ENCODE data around the gene CRABP1.
"Not testable (repeated sequence)": the region's sequence is repeated elsewhere in the genome, so short reads cannot be mapped to it uniquely, and the experiment has no call there.

Gene CRABP1

GRCh38 chr15:78363381-78363734 is 23.2 kb downstream of the CRABP1 start:
- intact Hi-C loops (cut with DNase I): no loop called here
- DNase-seq: peak in 1 of 42 donors; percentile 19

- peak; percentile 44 to 91 (median 80) for DNase-seq
- intact Hi-C loops (cut with DNase I): no loop called here
These were observed 24.1 kb downstream of the CRABP1 start for GRCh38 chr15:78364233-78364632.

- DNase-seq: peak in 4 of 42 donors; percentile 10 to 38 (median 22)
- intact Hi-C loops (cut with DNase I): no loop called here
These were observed 25.8 kb downstream of the CRABP1 start for GRCh38 chr15:78365917-78366316.

GRCh38 chr15:78366342-78366741 is 26.2 kb downstream of the CRABP1 start:
- intact Hi-C loops (cut with DNase I): no loop called here

GRCh38 chr15:78368651-78369050 is 28.5 kb downstream of the CRABP1 start:
- intact Hi-C loops (cut with DNase I): no loop called here
- peak in 27 of 42 donors; percentile 13 to 60 (median 41) for DNase-seq

More at GRCh38 chr15:78366342-78366741, 26.2 kb downstream of the CRABP1 start:
- peak in 1 of 42 donors; percentile 13 for DNase-seq

GRCh38 chr15:78369161-78369560 is 29.0 kb downstream of the CRABP1 start:
- intact Hi-C loops (cut with DNase I): no loop called here
- DNase-seq: peak in 14 of 42 donors; percentile 10 to 59 (median 30)

- DNase-seq: peak in 1 of 42 donors; percentile 4
- intact Hi-C loops (cut with DNase I): no loop called here
These were observed 29.9 kb downstream of the CRABP1 start for GRCh38 chr15:78370013-78370412.

- intact Hi-C loops (cut with DNase I): no loop called here
- peak in 1 of 42 donors; percentile 31 for DNase-seq
These were observed 32.7 kb downstream of the CRABP1 start for GRCh38 chr15:78372880-78373279.

GRCh38 chr15:78374436-78375393 is 34.6 kb downstream of the CRABP1 start:
- peak in 2 of 42 donors; percentile 10 to 19 for DNase-seq
- intact Hi-C loops (cut with DNase I): no loop called here

- intact Hi-C loops (cut with DNase I); DNase-seq: not testable (repeated sequence)
These were observed 40.0 kb downstream of the CRABP1 start for GRCh38 chr15:78380143-78380542.

GRCh38 chr15:78382114-78382880 is 42.1 kb downstream of the CRABP1 start:
- DNase-seq: peak in 1 of 42 donors; percentile 25
- intact Hi-C loops (cut with DNase I): no loop called here

GRCh38 chr15:78384651-78385050 is 44.5 kb downstream of the CRABP1 start:
- DNase-seq: no peak
- intact Hi-C loops (cut with DNase I): no loop called here

GRCh38 chr15:78387246-78388037 is 47.3 kb downstream of the CRABP1 start:
- intact Hi-C loops (cut with DNase I): no loop called here
- DNase-seq: peak in 1 of 42 donors; percentile 4

- DNase-seq: peak in 2 of 42 donors; percentile 8 to 37
- intact Hi-C loops (cut with DNase I): no loop called here
These were observed 48.7 kb downstream of the CRABP1 start for GRCh38 chr15:78388865-78389264.

- DNase-seq: peak in 2 of 42 donors; percentile 9 to 21
These were observed 49.2 kb downstream of the CRABP1 start for GRCh38 chr15:78389322-78389721.

GRCh38 chr15:78389738-78390137 is 49.6 kb downstream of the CRABP1 start:
- intact Hi-C loops (cut with DNase I): no loop called here
- DNase-seq: peak in 1 of 42 donors; percentile 7

More at GRCh38 chr15:78389322-78389721, 49.2 kb downstream of the CRABP1 start:
- intact Hi-C loops (cut with DNase I): no loop called here

GRCh38 chr15:78390242-78390641 is 50.1 kb downstream of the CRABP1 start:
- no peak for DNase-seq
- intact Hi-C loops (cut with DNase I): no loop called here

- intact Hi-C loops (cut with DNase I): no loop called here
- peak in 2 of 42 donors; percentile 2 to 10 for DNase-seq
These were observed 50.7 kb downstream of the CRABP1 start for GRCh38 chr15:78390826-78391225.

- peak in 2 of 42 donors; percentile 10 to 11 for DNase-seq
- intact Hi-C loops (cut with DNase I): no loop called here
These were observed 51.6 kb downstream of the CRABP1 start for GRCh38 chr15:78391781-78392180.

All from head of caudate nucleus (tissue), 42 donors.